Measurements from ENCODE around the gene SOCS2. TPM values are rescaled to one million over a fixed set of nuclear protein-coding genes. Genes with fewer than 3 reads are reported as not detected.

Gene SOCS2
- total RNA-seq, 1 donor from 2014 or later: 64.4 TPM

- no peak for DNase-seq (ENCODE audit: low read depth in 2 of 2)
These were observed 5.3 kb upstream of the SOCS2 start for GRCh38 chr12:93567174-93567573.

- no peak for DNase-seq (ENCODE audit: low read depth in 2 of 2)
These were observed 4.4 kb upstream of the SOCS2 start for GRCh38 chr12:93568091-93568490.

GRCh38 chr12:93569301-93569655 lies 3.2 kb upstream of the SOCS2 start:
- DNase-seq (ENCODE audit: low read depth in 2 of 2): no peak

- peak; percentile 72 to 84 for DNase-seq (ENCODE audit: low read depth in 2 of 2)
These were observed 2.6 kb upstream of the SOCS2 start for GRCh38 chr12:93569656-93570551.

- DNase-seq (ENCODE audit: low read depth in 2 of 2): peak; percentile 89 to 96
These were observed 1.7 kb upstream of the SOCS2 start for GRCh38 chr12:93570552-93571364.

GRCh38 chr12:93571365-93571924 lies 1.0 kb upstream of the SOCS2 start:
- DNase-seq (ENCODE audit: low read depth in 2 of 2): peak; percentile 59 to 67

GRCh38 chr12:93572712-93573551 lies 457 bp downstream of the SOCS2 start:
- peak in 1 of 2 donors; percentile 40 for DNase-seq (ENCODE audit: low read depth in 2 of 2)

- DNase-seq (ENCODE audit: low read depth in 2 of 2): peak in 1 of 2 donors; percentile 8
These were observed 1.2 kb downstream of the SOCS2 start for GRCh38 chr12:93573552-93574223.

- DNase-seq (ENCODE audit: low read depth in 2 of 2): no peak
These were observed 4.7 kb downstream of the SOCS2 start for GRCh38 chr12:93577222-93577621.

- no peak for DNase-seq (ENCODE audit: low read depth in 2 of 2)
These were observed 5.7 kb downstream of the SOCS2 start for GRCh38 chr12:93578221-93578620.

GRCh38 chr12:93580682-93581081 lies 8.2 kb downstream of the SOCS2 start:
- DNase-seq (ENCODE audit: low read depth in 2 of 2): no peak

- DNase-seq (ENCODE audit: low read depth in 2 of 2): no peak
These were observed 8.9 kb downstream of the SOCS2 start for GRCh38 chr12:93581370-93581769.

GRCh38 chr12:93582351-93582750 lies 9.9 kb downstream of the SOCS2 start:
- DNase-seq (ENCODE audit: low read depth in 2 of 2): no peak

- DNase-seq (ENCODE audit: low read depth in 2 of 2): no peak
These were observed 11.3 kb downstream of the SOCS2 start for GRCh38 chr12:93583627-93584392.

- DNase-seq (ENCODE audit: low read depth in 2 of 2): no peak
These were observed 12.8 kb downstream of the SOCS2 start for GRCh38 chr12:93585247-93585646.

GRCh38 chr12:93587611-93588010 lies 15.1 kb downstream of the SOCS2 start:
- DNase-seq (ENCODE audit: low read depth in 2 of 2): no peak

- DNase-seq (ENCODE audit: low read depth in 2 of 2): peak in 1 of 2 donors; percentile 34
These were observed 16.6 kb downstream of the SOCS2 start for GRCh38 chr12:93589081-93589480.

GRCh38 chr12:93591137-93591868 lies 18.8 kb downstream of the SOCS2 start:
- DNase-seq (ENCODE audit: low read depth in 2 of 2): peak in 1 of 2 donors; percentile 44
